NCI-H146 (cell line): ENCODE results near the gene GRK1.

Experiments used
- DNase-seq: peaks from one replicate; lab custom pipeline; 2025; lab: John Stamatoyannopoulos, UW

Gene GRK1

GRCh38 chr13:113758651-113759524 is 91.9 kb downstream of the GRK1 start, which contains the start of gene TMEM255B:
Gene TMEM255B (plus strand): TSS chr13:113759226. CDS start chr13:113759270, 44 bp downstream.
- DNase-seq, result peak; percentile 78

- peak; percentile 44 for DNase-seq
Observed at GRCh38 chr13:113759525-113760137, 92.6 kb downstream of the GRK1 start.

- no peak for DNase-seq
Observed at GRCh38 chr13:113761136-113761535, 94.1 kb downstream of the GRK1 start.

GRCh38 chr13:113762075-113762474 is 95.1 kb downstream of the GRK1 start:
- no peak for DNase-seq

GRCh38 chr13:113762538-113762937 is 95.5 kb downstream of the GRK1 start:
- no peak for DNase-seq

GRCh38 chr13:113763254-113763653 is 96.2 kb downstream of the GRK1 start:
- no peak for DNase-seq

GRCh38 chr13:113763961-113764792 is 97.2 kb downstream of the GRK1 start:
- no peak for DNase-seq

GRCh38 chr13:113764793-113765563 is 98.0 kb downstream of the GRK1 start:
- no peak for DNase-seq

GRCh38 chr13:113765564-113765910 is 98.5 kb downstream of the GRK1 start:
- DNase-seq, result no peak

GRCh38 chr13:113766035-113766800 is 99.2 kb downstream of the GRK1 start:
- no peak for DNase-seq

GRCh38 chr13:113767366-113767765 is 100.3 kb downstream of the GRK1 start:
- DNase-seq, result no peak

- DNase-seq, result no peak
Observed at GRCh38 chr13:113768018-113768905, 101.2 kb downstream of the GRK1 start.

- DNase-seq, result no peak
Observed at GRCh38 chr13:113769106-113769505, 102.1 kb downstream of the GRK1 start.

GRCh38 chr13:113769881-113770280 is 102.9 kb downstream of the GRK1 start:
- DNase-seq, result no peak

GRCh38 chr13:113770441-113770840 is 103.4 kb downstream of the GRK1 start:
- DNase-seq, result no peak

- DNase-seq, result no peak
Observed at GRCh38 chr13:113770937-113771336, 103.9 kb downstream of the GRK1 start.

GRCh38 chr13:113771709-113772331 is 104.8 kb downstream of the GRK1 start:
- no peak for DNase-seq

- DNase-seq, result no peak
Observed at GRCh38 chr13:113774177-113775107, 107.4 kb downstream of the GRK1 start.
